Calu3 (cell line): ENCODE measurements around the gene OBSCN. TPM values are rescaled to one million over a fixed set of nuclear protein-coding genes. Genes with fewer than 3 reads are reported as not detected.
A peak's percentile ranks its signal among the peaks of the same experiment; 100 is the strongest.
"Not testable (repeated sequence)": the region's sequence is repeated elsewhere in the genome, so short reads cannot be mapped to it uniquely, and the experiment has no call there.

Experiments used
- BruUV-seq: library from RNA; stranded (reverse); fragments of 400-500 nt; replicated peaks from 2 replicates; lab custom pipeline; 2021; lab: Mats Ljungman, UMichigan
- CTCF ChIA-PET: fragments of 300-600 bp; sonication (Branson Sonifier 250); formaldehyde crosslinking; loops from one replicate; lab custom pipeline; 2022; ENCODE audit warnings: antibody characterized with exemption; lab: Charles Lee
- DNase-seq: peaks from one replicate; pipeline ENCODE4 v3.0.0; 2022
- H3K27ac Mint-ChIP-seq: one replicate; pipeline ENCODE4 v1.8.0; 2022; ENCODE audit warnings: mixed read lengths; ENCODE audit not compliant: unreplicated experiment
- H3K27me3 Mint-ChIP-seq: one replicate; pipeline ENCODE4 v1.8.0; 2022; ENCODE audit warnings: mixed read lengths; ENCODE audit not compliant: unreplicated experiment
- H3K36me3 Mint-ChIP-seq: one replicate; pipeline ENCODE4 v1.8.0; 2022; ENCODE audit warnings: mild to moderate bottlenecking, moderate library complexity, mixed read lengths; ENCODE audit not compliant: insufficient read depth, unreplicated experiment
- H3K4me1 Mint-ChIP-seq: one replicate; pipeline ENCODE4 v1.8.0; 2022; ENCODE audit warnings: mild to moderate bottlenecking, low read depth, mixed read lengths; ENCODE audit not compliant: unreplicated experiment
- H3K4me3 Mint-ChIP-seq: one replicate; pipeline ENCODE4 v1.8.0; 2022; ENCODE audit warnings: mild to moderate bottlenecking, low read depth, moderate library complexity, mixed read lengths; ENCODE audit not compliant: unreplicated experiment
- H3K9me3 Mint-ChIP-seq: one replicate; pipeline ENCODE4 v1.8.0; 2022; ENCODE audit warnings: low read depth, mixed read lengths; ENCODE audit not compliant: unreplicated experiment
- CTCF ChIP-seq: fragments of 200-600 bp; IDR thresholded peaks from one replicate; pipeline ENCODE4 v1.8.0; 2022; ENCODE audit warnings: antibody characterized with exemption; ENCODE audit not compliant: unreplicated experiment
- intact Hi-C: fragments of 100-400 bp; cut with micrococcal nuclease; formaldehyde crosslinking; loops from one replicate; pipeline ENCODE4 v1.10.0; 2022; ENCODE audit not compliant: unreplicated experiment
- total RNA-seq: library from RNA; stranded (reverse); gene quantifications from 2 replicates; pipeline ENCODE4 v1.2.3, GENCODE V29; 2022

The OBSCN gene
- total RNA-seq, 1 experiment from 2014 or later, result 19.5 TPM

GRCh38 chr1:228226141-228226874 lies 18.5 kb downstream of the OBSCN start:
- Mint-ChIP-seq H3K27me3 (no peaks in the 10 kb centered on the region), H3K36me3 (no peaks in the 10 kb centered on the region), H3K4me1 (peaks cover 20% of the 10 kb centered on the region), H3K4me3 (no peak overlapping the region), H3K9me3 (no peaks in the 10 kb centered on the region), H3K27ac (no peak overlapping the region)
- no peak for DNase-seq
- no TSS peak for BruUV-seq
- no peak for TF ChIP-seq CTCF
- CTCF ChIA-PET, result no interaction called here
- intact Hi-C loops, result loop anchor here (5.0 kb wide), 1 partner anchor 231 kb away; a partner anchor contains a TSS

- CTCF ChIA-PET, result interaction anchor here (0.5 kb wide), 1 partner anchor 10 kb away, joined by 7 read pairs; no protein-coding TSS in a partner anchor
- no peaks in the 10 kb centered on the region for H3K36me3 Mint-ChIP-seq
- H3K27ac Mint-ChIP-seq, result no peak overlapping the region
- H3K9me3 Mint-ChIP-seq, result no peaks in the 10 kb centered on the region
- H3K27me3 Mint-ChIP-seq, result no peaks in the 10 kb centered on the region
- H3K4me1 Mint-ChIP-seq, result peaks cover 20% of the 10 kb centered on the region
- intact Hi-C loops, result loop anchor here (5.0 kb wide), 1 partner anchor 230 kb away; a partner anchor contains a TSS
- peak; percentile 48 for TF ChIP-seq CTCF
- BruUV-seq, result no TSS peak
- peak overlapping the region; percentile 42 for H3K4me3 Mint-ChIP-seq
- DNase-seq, result peak; percentile 67
Observed at GRCh38 chr1:228226956-228227791, 19.3 kb downstream of the OBSCN start.

GRCh38 chr1:228228147-228228546 lies 20.3 kb downstream of the OBSCN start:
- CTCF ChIA-PET, result not testable (repeated sequence)

GRCh38 chr1:228228601-228229074 lies 20.8 kb downstream of the OBSCN start:
- Mint-ChIP-seq H3K4me1 (peaks cover 20% of the 10 kb centered on the region), H3K27ac (peak overlapping the region; percentile 72), H3K9me3 (peaks cover 1% of the 10 kb centered on the region), H3K27me3 (no peaks in the 10 kb centered on the region), H3K36me3 (no peaks in the 10 kb centered on the region), H3K4me3 (no peak overlapping the region)
- BruUV-seq, result no TSS peak
- intact Hi-C loops, result loop anchor here (5.0 kb wide), 1 partner anchor 229 kb away; a partner anchor contains a TSS
- CTCF ChIA-PET, result no interaction called here
- no peak for DNase-seq
- no peak for TF ChIP-seq CTCF

More at GRCh38 chr1:228228147-228228546, 20.3 kb downstream of the OBSCN start:
- peak overlapping the region; percentile 72 for H3K27ac Mint-ChIP-seq
- not testable (repeated sequence) for H3K4me3 Mint-ChIP-seq, H3K27me3 Mint-ChIP-seq, H3K36me3 Mint-ChIP-seq, H3K9me3 Mint-ChIP-seq, DNase-seq, BruUV-seq
- intact Hi-C loops, result loop anchor here (5.0 kb wide), 1 partner anchor 229 kb away; a partner anchor contains a TSS
- peaks cover 20% of the 10 kb centered on the region for H3K4me1 Mint-ChIP-seq
